NB4 (cell line): Measurements from ENCODE around the gene CHRNB2.

Source experiments
- MYC ChIP-seq: IDR thresholded peaks from 2 replicates; pipeline ENCODE4 v1.6.1; 2011; ENCODE audit warnings: low read depth, low read length
- POLR2A ChIP-seq: IDR thresholded peaks from 2 replicates; pipeline ENCODE4 v1.6.1; 2011; ENCODE audit warnings: mild to moderate bottlenecking; ENCODE audit not compliant: insufficient read length; ENCODE audit errors: extremely low read depth
- TF ChIP-seq, protein P1 (sequence below): IDR thresholded peaks from one replicate; pipeline ENCODE4 v1.5.1; 2012; ENCODE audit warnings: low read depth, low read length
- TF ChIP-seq, protein P2 (sequence below): IDR thresholded peaks from 2 replicates; pipeline ENCODE4 v1.6.1; 2011; ENCODE audit warnings: low read depth, low read length

GRCh38 chr1:154626456-154627256 is 59.1 kb downstream of the CHRNB2 start:
- no peak for TF ChIP-seq POLR2A
- TF ChIP-seq, protein P1, sequence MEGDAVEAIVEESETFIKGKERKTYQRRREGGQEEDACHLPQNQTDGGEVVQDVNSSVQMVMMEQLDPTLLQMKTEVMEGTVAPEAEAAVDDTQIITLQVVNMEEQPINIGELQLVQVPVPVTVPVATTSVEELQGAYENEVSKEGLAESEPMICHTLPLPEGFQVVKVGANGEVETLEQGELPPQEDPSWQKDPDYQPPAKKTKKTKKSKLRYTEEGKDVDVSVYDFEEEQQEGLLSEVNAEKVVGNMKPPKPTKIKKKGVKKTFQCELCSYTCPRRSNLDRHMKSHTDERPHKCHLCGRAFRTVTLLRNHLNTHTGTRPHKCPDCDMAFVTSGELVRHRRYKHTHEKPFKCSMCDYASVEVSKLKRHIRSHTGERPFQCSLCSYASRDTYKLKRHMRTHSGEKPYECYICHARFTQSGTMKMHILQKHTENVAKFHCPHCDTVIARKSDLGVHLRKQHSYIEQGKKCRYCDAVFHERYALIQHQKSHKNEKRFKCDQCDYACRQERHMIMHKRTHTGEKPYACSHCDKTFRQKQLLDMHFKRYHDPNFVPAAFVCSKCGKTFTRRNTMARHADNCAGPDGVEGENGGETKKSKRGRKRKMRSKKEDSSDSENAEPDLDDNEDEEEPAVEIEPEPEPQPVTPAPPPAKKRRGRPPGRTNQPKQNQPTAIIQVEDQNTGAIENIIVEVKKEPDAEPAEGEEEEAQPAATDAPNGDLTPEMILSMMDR: no peak
- TF ChIP-seq MYC: no peak
- TF ChIP-seq, protein P2, sequence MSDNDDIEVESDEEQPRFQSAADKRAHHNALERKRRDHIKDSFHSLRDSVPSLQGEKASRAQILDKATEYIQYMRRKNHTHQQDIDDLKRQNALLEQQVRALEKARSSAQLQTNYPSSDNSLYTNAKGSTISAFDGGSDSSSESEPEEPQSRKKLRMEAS: no peak
